ENCODE measurements around the gene CLEC3A.
A peak's percentile ranks its signal among the peaks of the same experiment; 100 is the strongest.

The CLEC3A gene

GRCh38 chr16:78025631-78026030 is 3.3 kb downstream of the CLEC3A start:
- TF ChIP-seq ZIC2 (tag by site-specific recombination; IDR thresholded peaks at IDR 0.05) (no peak), ZBTB21 (tag by site-specific recombination; IDR thresholded peaks at IDR 0.05) (no peak), ZNF433 (tag by site-specific recombination; IDR thresholded peaks at IDR 0.05; ENCODE audit: low read depth) (no peak), SALL2 (tag by site-specific recombination; IDR thresholded peaks at IDR 0.05; ENCODE audit: borderline replicate concordance) (no peak), ZNF843 (tag by site-specific recombination; IDR thresholded peaks at IDR 0.05) (no peak), ZNF76 (tag by site-specific recombination; IDR thresholded peaks at IDR 0.05; ENCODE audit: borderline replicate concordance, low read depth) (no peak), HOXC10 (CRISPR knock-in tag; IDR thresholded peaks at IDR 0.05) (no peak), AEBP2 (tag by site-specific recombination; IDR thresholded peaks at IDR 0.05; ENCODE audit: borderline replicate concordance) (no peak), ZNF366 (tag by site-specific recombination; conservative IDR thresholded peaks at IDR 0.05) (no peak), FEZF1 (tag by site-specific recombination; IDR thresholded peaks at IDR 0.05) (no peak), ZNF449 (tag by site-specific recombination; IDR thresholded peaks at IDR 0.05) (no peak), ZXDB (tag by site-specific recombination; IDR thresholded peaks at IDR 0.05) (no peak), ZNF114 (tag by site-specific recombination; IDR thresholded peaks at IDR 0.05) (no peak), REST (tag by site-specific recombination; IDR thresholded peaks at IDR 0.05) (no peak), BCL11A (tag by site-specific recombination; IDR thresholded peaks at IDR 0.05; ENCODE audit: low read depth) (no peak), ZNF2 (tag by site-specific recombination; IDR thresholded peaks at IDR 0.05) (no peak)

GRCh38 chr16:78028018-78028417 is 5.7 kb downstream of the CLEC3A start:
- no peaks in the 10 kb centered on the region for H3K36me3 ChIP-seq (ENCODE audit: control insufficient read depth in 2 of 2, insufficient read depth in 1 of 2, low read length in 2 of 2)
- H3K4me3 ChIP-seq (ENCODE audit: low read depth, low read length): no peak overlapping the region
- ChIA-PET CTCF (no interaction called here), POLR2A (no interaction called here)
- no peaks in the 10 kb centered on the region for H3K9me3 ChIP-seq (ENCODE audit: control insufficient read depth, insufficient read depth, low read depth, low read length)
- H3K4me1 ChIP-seq (ENCODE audit: control insufficient read depth, insufficient read depth, low read length): no peaks in the 10 kb centered on the region
- peak; percentile 72; the same call in 1 of the 2 replicates for TF ChIP-seq ZNF239 (tag by site-specific recombination; IDR thresholded peaks at IDR 0.05)
- no peak for TF ChIP-seq EGR2 (tag by site-specific recombination; IDR thresholded peaks at IDR 0.05; ENCODE audit: low read depth)
- no peak overlapping the region for H3K27ac ChIP-seq (ENCODE audit: extremely low read depth, low read depth, low read length)

More at GRCh38 chr16:78025631-78026030, 3.3 kb downstream of the CLEC3A start:
- H3K4me1 ChIP-seq (ENCODE audit: control insufficient read depth, insufficient read depth, low read length): no peaks in the 10 kb centered on the region
- H3K27ac ChIP-seq (ENCODE audit: extremely low read depth, low read depth, low read length): no peak overlapping the region
- no peaks in the 10 kb centered on the region for H3K36me3 ChIP-seq (ENCODE audit: control insufficient read depth in 2 of 2, insufficient read depth in 1 of 2, low read length in 2 of 2)
- ChIA-PET CTCF (interaction anchor here (0.6 to 2.0 kb wide), 3 partner anchors 19 to 794 kb away, joined by 3 to 11 read pairs (median 4); no protein-coding TSS in a partner anchor), POLR2A (no interaction called here)
- no peak overlapping the region for H3K4me3 ChIP-seq (ENCODE audit: low read depth, low read length)
- no peaks in the 10 kb centered on the region for H3K9me3 ChIP-seq (ENCODE audit: control insufficient read depth, insufficient read depth, low read depth, low read length)
